K562 (cell line): ENCODE data around the gene ZC3H8. TPM values are rescaled to one million over a fixed set of nuclear protein-coding genes. Genes with fewer than 3 reads are reported as not detected.
A peak's percentile ranks its signal among the peaks of the same experiment; 100 is the strongest.

Experiments
- CREM ChIP-seq: IDR thresholded peaks from 2 replicates; pipeline ENCODE4 v1.6.1; 2014; ENCODE audit warnings: antibody characterized with exemption, low read depth
- E2F6 ChIP-seq, 2 experiments: IDR thresholded peaks; 2 replicates each; pipeline ENCODE4 v1.6.1; 2011; ENCODE audit warnings: borderline replicate concordance in 1 of 2, control low read depth in 1 of 2, low read depth in 1 of 2, low read length in 1 of 2, mild to moderate bottlenecking in 1 of 2, mixed read lengths in 1 of 2, moderate library complexity in 1 of 2; ENCODE audit not compliant: insufficient read depth in 1 of 2, insufficient read length in 1 of 2, poor library complexity in 1 of 2, severe bottlenecking in 1 of 2; ENCODE audit errors: extremely low read depth in 1 of 2
- FOXP1 ChIP-seq: sonication (generic); formaldehyde crosslinking; IDR thresholded peaks from 2 replicates; pipeline ENCODE4 v1.8.0; 2022; ENCODE audit warnings: mild to moderate bottlenecking, missing genetic modification reagents
- NCOA6 ChIP-seq: fragments of 450-650 bp; IDR thresholded peaks from 2 replicates; pipeline ENCODE4 v1.6.1; 2017; ENCODE audit warnings: mild to moderate bottlenecking
- PBX2 ChIP-seq, 2 experiments: IDR thresholded peaks in 1 of 2; conservative IDR thresholded peaks in 1 of 2; 2 replicates each; pipeline ENCODE4 v1.6.1; 2016; ENCODE audit warnings: low read depth in 2 of 2, mild to moderate bottlenecking in 1 of 2, missing compliant biosample characterization in 1 of 2, missing genetic modification characterization in 1 of 2, moderate library complexity in 1 of 2
- RBM39 ChIP-seq: fragments of 200-400 bp; formaldehyde crosslinking; optimal IDR thresholded peaks from 2 replicates; pipeline ENCODE3; 2018; ENCODE audit warnings: low read depth, low read length
- SMARCA4 ChIP-seq: fragments of 450-650 bp; IDR thresholded peaks from 2 replicates; pipeline ENCODE4 v1.6.1; 2016
- SUPT5H ChIP-seq: fragments of 450-650 bp; IDR thresholded peaks from 2 replicates; pipeline ENCODE4 v1.6.1; 2016
- TAF1 ChIP-seq: IDR thresholded peaks from 2 replicates; pipeline ENCODE4 v1.6.1; 2011; ENCODE audit warnings: mild to moderate bottlenecking, low read length, moderate library complexity; ENCODE audit not compliant: insufficient read depth, control insufficient read depth, severe bottlenecking; ENCODE audit errors: extremely low read depth
- TCFL5 ChIP-seq: fragments of 250-450 bp; sonication (Bioruptor Pico); conservative IDR thresholded peaks from 2 replicates; pipeline ENCODE4 v1.6.1; 2021; ENCODE audit warnings: mild to moderate bottlenecking, moderate library complexity, matching md5 sums
- VEZF1 ChIP-seq: fragments of 200-800 bp; sonication (Bioruptor generic); IDR thresholded peaks from 2 replicates; pipeline ENCODE4 v1.6.1; 2017; ENCODE audit warnings: missing genetic modification characterization, missing compliant biosample characterization
- ZBTB17 ChIP-seq: fragments of 450-650 bp; formaldehyde crosslinking; IDR thresholded peaks from 2 replicates; pipeline ENCODE4 v1.4.0; 2020; ENCODE audit warnings: mild to moderate bottlenecking
- polyA plus RNA-seq, 8 experiments: library from polyadenylated mRNA; depleted of rRNA in 4 of 8; stranded (reverse) in 5 of 8; unstranded in 3 of 8; fragments of >200 nt; fragmentation: Nextera tagmentation in 2 of 8; fragmentation: Illumina TruSeq in 1 of 8; extraction: Ambion mirVana in 2 of 8; extraction: Trizol in 1 of 8; gene quantifications; 2 replicates each; pipeline versions ENCODE4 v1.2.1 to v1.2.3, GENCODE V29; 2011 to 2014; ENCODE audit warnings: inconsistent platforms in 1 of 8, missing spikeins in 1 of 8
- total RNA-seq, 7 experiments: library from RNA; depleted of rRNA in 6 of 7; stranded (reverse); fragments of >200 nt in 6 of 7; fragmentation: Illumina TruSeq in 2 of 7; extraction: Trizol in 2 of 7; gene quantifications; 2 replicates each; pipeline versions ENCODE4 v1.2.1 to v1.2.3, GENCODE V29; 2011 to 2021; ENCODE audit warnings: low replicate concordance in 1 of 7
- TF ChIP-seq, protein P1 (sequence below): sonication (generic); formaldehyde crosslinking; IDR thresholded peaks from 2 replicates; pipeline ENCODE4 v1.5.0; 2020; ENCODE audit warnings: missing genetic modification reagents
- TF ChIP-seq, protein P2 (sequence below): sonication (generic); formaldehyde crosslinking; IDR thresholded peaks from 2 replicates; pipeline ENCODE4 v1.8.0; 2022; ENCODE audit warnings: mild to moderate bottlenecking, missing genetic modification reagents
- TF ChIP-seq, protein P3 (sequence below): conservative IDR thresholded peaks from 2 replicates; pipeline ENCODE4 v1.6.1; 2011; ENCODE audit warnings: low read depth, mild to moderate bottlenecking, low read length; ENCODE audit not compliant: control insufficient read depth

Gene ZC3H8
- total and polyA plus RNA-seq, 9 of the 15 experiments (the other 6 are each of a cell fraction or from before 2014, with no cell fraction given) = 11.6 to 41.5 (median 27.5) TPM

- TF ChIP-seq E2F6 (IDR thresholded peaks at IDR 0.05; ENCODE audit: borderline replicate concordance in 1 of 2, extremely low read depth in 1 of 2, insufficient read depth in 1 of 2, insufficient read length in 1 of 2, low read depth in 1 of 2, low read length in 1 of 2, poor library complexity in 1 of 2, severe bottlenecking in 1 of 2) (peak; percentile 92 to 96), PBX2 (CRISPR knock-in tag; IDR thresholded peaks at IDR 0.05; ENCODE audit: low read depth) (no peak), PBX2 (tag; conservative IDR thresholded peaks at IDR 0.05; ENCODE audit: low read depth) (0 out of 2 replicates have a peak, but pooled peaks have one; percentile 27), SMARCA4 (no peak), FOXP1 (peak; percentile 71; the same call in 1 of the 2 replicates), VEZF1 (peak; percentile 39; the same call in 1 of the 2 replicates), NCOA6 (peak; percentile 45; the same call in 1 of the 2 replicates), TAF1 (peak; percentile 69), SUPT5H (peak; percentile 86), CREM (peak; percentile 81), RBM39 (no peak), ZBTB17 (peak; percentile 42; the same call in 1 of the 2 replicates), TCFL5 (CRISPR knock-in tag) (no peak; the same call in 1 of the 2 replicates)
- TF ChIP-seq, protein P1, sequence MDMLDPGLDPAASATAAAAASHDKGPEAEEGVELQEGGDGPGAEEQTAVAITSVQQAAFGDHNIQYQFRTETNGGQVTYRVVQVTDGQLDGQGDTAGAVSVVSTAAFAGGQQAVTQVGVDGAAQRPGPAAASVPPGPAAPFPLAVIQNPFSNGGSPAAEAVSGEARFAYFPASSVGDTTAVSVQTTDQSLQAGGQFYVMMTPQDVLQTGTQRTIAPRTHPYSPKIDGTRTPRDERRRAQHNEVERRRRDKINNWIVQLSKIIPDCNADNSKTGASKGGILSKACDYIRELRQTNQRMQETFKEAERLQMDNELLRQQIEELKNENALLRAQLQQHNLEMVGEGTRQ (CRISPR knock-in tag) = peak; percentile 80
- TF ChIP-seq, protein P2, sequence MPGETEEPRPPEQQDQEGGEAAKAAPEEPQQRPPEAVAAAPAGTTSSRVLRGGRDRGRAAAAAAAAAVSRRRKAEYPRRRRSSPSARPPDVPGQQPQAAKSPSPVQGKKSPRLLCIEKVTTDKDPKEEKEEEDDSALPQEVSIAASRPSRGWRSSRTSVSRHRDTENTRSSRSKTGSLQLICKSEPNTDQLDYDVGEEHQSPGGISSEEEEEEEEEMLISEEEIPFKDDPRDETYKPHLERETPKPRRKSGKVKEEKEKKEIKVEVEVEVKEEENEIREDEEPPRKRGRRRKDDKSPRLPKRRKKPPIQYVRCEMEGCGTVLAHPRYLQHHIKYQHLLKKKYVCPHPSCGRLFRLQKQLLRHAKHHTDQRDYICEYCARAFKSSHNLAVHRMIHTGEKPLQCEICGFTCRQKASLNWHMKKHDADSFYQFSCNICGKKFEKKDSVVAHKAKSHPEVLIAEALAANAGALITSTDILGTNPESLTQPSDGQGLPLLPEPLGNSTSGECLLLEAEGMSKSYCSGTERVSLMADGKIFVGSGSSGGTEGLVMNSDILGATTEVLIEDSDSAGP = 0 out of 2 replicates have a peak, but pooled peaks have one; percentile 43
- TF ChIP-seq, protein P3, sequence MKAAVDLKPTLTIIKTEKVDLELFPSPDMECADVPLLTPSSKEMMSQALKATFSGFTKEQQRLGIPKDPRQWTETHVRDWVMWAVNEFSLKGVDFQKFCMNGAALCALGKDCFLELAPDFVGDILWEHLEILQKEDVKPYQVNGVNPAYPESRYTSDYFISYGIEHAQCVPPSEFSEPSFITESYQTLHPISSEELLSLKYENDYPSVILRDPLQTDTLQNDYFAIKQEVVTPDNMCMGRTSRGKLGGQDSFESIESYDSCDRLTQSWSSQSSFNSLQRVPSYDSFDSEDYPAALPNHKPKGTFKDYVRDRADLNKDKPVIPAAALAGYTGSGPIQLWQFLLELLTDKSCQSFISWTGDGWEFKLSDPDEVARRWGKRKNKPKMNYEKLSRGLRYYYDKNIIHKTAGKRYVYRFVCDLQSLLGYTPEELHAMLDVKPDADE = no peak; the same call in 1 of the 2 replicates
Measured at GRCh38 chr2:112254466-112255240, at the start of gene ZC3H8 (continued).
